ENCODE data around the gene TMEM35B.

DNA sequence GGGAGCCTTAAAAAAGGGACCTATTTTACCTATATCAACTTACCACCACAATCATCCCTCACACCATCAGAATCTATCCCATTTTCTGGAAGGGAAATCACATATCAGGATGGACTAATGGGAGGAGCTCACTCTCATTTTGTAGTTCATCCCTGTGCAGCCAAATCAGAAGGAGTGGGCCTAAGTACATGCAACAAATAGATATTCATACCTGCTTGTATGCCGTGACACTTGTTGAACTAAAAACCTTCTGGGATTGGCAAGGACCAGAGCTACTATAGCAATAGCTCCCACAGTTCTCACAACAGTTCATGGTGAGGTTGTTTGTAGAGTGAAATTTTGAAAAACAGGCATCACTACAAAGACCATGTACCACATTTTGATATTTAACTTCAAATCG is 29.3 kb upstream of the TMEM35B start:
- TF ChIP-seq, protein P1, sequence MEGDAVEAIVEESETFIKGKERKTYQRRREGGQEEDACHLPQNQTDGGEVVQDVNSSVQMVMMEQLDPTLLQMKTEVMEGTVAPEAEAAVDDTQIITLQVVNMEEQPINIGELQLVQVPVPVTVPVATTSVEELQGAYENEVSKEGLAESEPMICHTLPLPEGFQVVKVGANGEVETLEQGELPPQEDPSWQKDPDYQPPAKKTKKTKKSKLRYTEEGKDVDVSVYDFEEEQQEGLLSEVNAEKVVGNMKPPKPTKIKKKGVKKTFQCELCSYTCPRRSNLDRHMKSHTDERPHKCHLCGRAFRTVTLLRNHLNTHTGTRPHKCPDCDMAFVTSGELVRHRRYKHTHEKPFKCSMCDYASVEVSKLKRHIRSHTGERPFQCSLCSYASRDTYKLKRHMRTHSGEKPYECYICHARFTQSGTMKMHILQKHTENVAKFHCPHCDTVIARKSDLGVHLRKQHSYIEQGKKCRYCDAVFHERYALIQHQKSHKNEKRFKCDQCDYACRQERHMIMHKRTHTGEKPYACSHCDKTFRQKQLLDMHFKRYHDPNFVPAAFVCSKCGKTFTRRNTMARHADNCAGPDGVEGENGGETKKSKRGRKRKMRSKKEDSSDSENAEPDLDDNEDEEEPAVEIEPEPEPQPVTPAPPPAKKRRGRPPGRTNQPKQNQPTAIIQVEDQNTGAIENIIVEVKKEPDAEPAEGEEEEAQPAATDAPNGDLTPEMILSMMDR (IDR thresholded peaks at IDR 0.05) = no peak
- no peak for TF ChIP-seq POLR2A (IDR thresholded peaks at IDR 0.05)

Measured in heart left ventricle (tissue), 13 donors.